D341Med (cell line): ENCODE measurements around the gene NACA2.

ENCODE experiments used
- DNase-seq: peaks from one replicate; pipeline ENCODE4 v3.0.0; 2012; ENCODE audit warnings: low spot score

Gene NACA2

DNA sequence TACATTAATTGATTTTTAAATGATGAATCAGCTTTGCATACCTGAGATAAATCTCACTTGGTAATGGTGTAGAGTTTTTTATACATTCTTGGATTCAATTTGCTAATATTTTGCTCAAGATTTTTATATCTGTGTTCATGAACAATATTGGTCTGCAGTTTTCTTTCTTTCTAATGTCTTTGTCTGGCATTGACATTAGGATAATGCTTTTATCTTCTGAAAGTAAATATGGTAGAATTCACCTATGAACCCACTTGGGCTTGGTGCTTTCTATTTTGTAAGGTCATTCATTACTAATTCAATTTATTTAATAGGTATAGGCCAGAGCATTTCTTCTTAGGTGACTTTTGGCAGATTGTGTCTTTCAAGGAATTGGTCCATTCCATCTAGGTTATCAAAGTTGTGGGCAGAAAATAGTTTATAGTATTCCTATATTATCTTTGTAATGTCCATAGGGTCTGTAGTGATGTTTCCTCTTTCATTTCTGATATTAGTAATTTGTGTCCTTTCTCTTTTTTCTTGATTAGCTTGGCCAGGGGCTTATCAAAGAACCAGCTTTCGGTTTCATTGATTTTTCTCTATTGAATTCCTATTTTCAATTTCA is 45.6 kb downstream of the NACA2 start:
- DNase-seq: no peak

DNA sequence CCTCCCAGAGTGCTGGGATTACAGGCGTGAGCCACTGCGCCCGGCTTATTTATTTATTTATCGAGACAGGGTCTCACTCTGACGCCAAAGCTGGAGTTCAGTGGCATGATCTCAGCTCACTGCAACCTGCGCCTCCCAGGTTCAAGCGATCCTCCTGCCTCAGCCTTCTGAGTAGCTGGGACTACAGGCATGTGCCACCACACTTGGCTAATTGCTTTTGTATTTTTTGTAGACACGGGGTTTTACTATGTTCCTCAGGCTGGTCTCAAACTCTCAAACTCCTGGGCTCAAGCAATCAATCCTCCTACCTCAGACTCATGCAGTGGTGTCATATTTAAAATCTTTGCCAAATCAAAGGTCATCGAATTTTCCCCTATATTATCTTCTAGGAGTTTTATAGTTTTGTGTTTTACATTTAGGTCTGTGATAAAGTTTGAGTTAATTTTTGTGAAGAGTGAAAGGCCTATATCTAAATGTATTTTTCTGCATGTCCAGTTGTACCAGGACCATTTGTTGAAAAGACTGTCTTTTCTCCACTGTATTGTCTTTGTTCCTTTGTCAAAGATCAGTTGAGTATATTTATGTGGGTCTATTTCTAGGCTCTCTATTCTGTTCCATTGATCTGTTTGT is 47.1 kb downstream of the NACA2 start:
- DNase-seq: no peak

DNA sequence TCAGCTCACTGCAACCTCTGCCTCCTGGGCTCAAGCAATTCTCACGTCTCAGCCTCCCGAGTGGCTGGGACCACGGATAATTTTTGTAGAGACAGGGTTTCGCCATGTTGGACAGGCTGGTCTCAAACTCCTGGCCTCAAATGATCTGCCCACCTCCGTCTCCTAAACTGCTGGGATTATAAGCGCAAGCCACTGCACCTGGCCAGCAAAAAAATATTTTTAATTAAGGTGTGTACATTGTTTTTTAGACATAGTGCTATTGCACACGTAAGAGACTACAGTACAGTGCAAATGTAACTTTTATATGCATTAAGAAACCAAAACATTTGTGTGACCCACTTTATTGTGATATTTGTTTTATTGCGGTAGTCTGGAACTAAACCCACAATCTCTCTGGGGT is 49.0 kb downstream of the NACA2 start:
- DNase-seq: no peak

DNA sequence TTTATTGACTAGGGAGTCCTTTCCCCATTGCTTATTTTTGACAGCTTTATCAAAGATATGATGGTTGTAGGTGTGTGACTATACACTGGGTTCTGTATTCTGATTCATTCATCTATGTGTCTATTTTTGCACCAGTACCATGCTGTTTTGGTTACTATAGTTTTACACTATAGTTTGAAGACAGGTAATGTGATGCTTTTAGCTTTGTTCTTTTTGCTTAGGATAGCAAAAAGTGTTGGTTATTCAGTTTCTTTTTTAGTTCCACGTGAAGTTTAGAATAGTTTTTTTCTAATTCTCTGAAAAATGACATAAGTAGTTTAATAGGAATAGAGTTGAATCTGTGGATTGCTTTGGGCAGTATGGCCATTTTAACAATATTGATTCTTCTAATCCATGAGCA is 50.1 kb downstream of the NACA2 start:
- no peak for DNase-seq
